GM19397 (cell line): ENCODE data around the gene C1QL2.

ENCODE experiments used
- ATAC-seq: cut with Tn5 transposase; IDR thresholded peaks from one replicate; pipeline ENCODE4 v1.9.1; 2021; ENCODE audit warnings: mild to moderate bottlenecking, moderate library complexity; ENCODE audit not compliant: unreplicated experiment

The C1QL2 gene

GRCh38 chr2:119109866-119110265 is 48.7 kb downstream of the C1QL2 start:
- ATAC-seq = no peak

- no peak for ATAC-seq
Measured at GRCh38 chr2:119108186-119108585, 50.4 kb downstream of the C1QL2 start.

DNA sequence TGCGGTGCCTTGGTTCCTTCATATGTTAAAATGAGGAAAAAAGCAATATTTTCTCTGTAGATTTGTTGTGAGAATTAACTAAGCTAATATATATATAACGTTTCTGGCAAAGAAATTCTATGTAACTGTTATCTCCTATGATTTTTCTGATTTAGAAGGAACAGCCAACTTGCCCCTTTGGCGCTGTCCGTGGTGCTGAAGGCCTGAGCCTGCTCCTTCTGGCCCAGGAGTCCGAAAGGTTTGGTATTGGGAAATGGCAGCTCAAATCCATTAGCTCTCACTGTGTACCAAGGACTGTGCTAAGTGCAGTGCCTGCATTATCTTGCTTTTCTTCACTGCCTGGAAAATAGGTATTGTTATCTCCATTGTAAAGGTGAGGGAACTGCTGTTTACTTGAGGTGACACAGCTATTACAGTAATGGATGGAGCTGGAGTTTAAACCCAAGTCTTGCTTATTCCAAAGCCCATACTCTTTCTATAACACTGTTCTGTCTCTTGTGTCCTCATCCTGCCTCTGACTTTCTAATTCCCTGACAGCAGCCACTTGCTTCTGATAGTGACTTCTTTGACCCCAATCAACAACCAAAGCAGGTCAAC is 52.2 kb downstream of the C1QL2 start:
- ATAC-seq = no peak
